Neural progenitor cell (in vitro differentiated cells): Measurements from ENCODE around the gene PEX6.

Experiments used
- EZH2 ChIP-seq: fragments of 200-600 bp; sonication (generic); IDR thresholded peaks from 2 replicates; pipeline ENCODE4 v1.6.1; 2017; ENCODE audit warnings: antibody characterized with exemption, mild to moderate bottlenecking, moderate library complexity
- EZH2phosphoT487 ChIP-seq: fragments of 200-600 bp; sonication (generic); IDR thresholded peaks from 2 replicates; pipeline ENCODE4 v1.6.1; 2017; ENCODE audit warnings: antibody characterized with exemption
- TF ChIP-seq, protein P1 (sequence below): fragments of 200-600 bp; sonication (generic); IDR thresholded peaks from 2 replicates; pipeline ENCODE4 v1.5.1; 2017; ENCODE audit warnings: antibody characterized with exemption, mild to moderate bottlenecking

DNA sequence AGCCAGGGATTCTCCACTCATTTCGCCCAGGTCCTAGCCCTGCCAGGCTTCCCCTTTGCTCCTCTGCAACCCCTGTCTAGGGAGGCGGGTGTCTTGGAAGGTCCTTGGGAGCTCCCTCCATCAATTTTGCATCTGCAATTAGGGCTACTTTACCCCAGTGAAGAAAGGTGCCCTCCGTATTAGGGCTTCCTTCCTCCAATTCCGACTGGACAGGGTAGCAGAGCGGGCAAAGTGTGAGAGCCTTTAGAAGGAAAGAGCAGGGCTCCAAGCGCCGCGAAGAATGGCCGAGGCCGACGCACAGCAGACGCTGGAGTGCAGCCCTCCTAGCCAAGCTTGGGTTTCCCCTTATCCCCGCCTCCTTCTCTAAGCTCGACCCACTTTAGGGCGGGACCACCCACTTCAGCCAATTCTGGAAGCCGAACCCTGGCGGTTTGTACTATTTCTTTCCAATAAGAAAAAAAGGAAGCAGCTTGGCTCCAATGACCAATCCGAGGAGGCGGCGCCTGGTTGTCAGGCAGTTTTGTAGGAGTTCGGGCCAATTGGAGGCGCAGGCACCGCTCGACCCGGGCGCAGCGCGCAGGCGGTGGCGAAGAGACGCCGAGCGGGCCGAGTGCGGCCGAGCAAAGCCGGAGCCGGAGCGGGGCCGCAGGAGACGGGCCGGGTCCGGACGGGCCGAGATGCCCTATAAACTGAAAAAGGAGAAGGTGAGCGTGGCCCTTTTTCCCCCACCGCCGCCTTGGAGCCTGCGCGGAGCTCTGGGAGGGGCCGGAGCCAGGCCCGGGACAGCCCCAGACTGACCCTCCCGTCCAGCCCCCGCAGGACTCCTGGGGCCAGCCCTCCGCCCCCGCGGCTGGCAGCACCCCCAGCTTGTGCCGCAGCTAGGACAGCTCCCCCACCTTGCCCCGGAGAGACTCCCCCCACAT is 5.3 kb upstream of the PEX6 start, which contains the start of gene PPP2R5D:
- TF ChIP-seq, protein P1, sequence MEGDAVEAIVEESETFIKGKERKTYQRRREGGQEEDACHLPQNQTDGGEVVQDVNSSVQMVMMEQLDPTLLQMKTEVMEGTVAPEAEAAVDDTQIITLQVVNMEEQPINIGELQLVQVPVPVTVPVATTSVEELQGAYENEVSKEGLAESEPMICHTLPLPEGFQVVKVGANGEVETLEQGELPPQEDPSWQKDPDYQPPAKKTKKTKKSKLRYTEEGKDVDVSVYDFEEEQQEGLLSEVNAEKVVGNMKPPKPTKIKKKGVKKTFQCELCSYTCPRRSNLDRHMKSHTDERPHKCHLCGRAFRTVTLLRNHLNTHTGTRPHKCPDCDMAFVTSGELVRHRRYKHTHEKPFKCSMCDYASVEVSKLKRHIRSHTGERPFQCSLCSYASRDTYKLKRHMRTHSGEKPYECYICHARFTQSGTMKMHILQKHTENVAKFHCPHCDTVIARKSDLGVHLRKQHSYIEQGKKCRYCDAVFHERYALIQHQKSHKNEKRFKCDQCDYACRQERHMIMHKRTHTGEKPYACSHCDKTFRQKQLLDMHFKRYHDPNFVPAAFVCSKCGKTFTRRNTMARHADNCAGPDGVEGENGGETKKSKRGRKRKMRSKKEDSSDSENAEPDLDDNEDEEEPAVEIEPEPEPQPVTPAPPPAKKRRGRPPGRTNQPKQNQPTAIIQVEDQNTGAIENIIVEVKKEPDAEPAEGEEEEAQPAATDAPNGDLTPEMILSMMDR = no peak
- TF ChIP-seq EZH2 = no peak
- TF ChIP-seq EZH2phosphoT487 = no peak
